K562 (cell line): ENCODE measurements around the gene NUP62. TPM values are rescaled to one million over a fixed set of nuclear protein-coding genes. Genes with fewer than 3 reads are reported as not detected.

Source experiments
- PRDM10 ChIP-seq: fragments of 450-650 bp; IDR thresholded peaks from 2 replicates; pipeline ENCODE4 v1.6.1; 2018; ENCODE audit not compliant: partially characterized antibody
- ZBTB40 ChIP-seq, 2 experiments: fragments of 450-650 bp in 1 of 2; sonication (generic) in 1 of 2; formaldehyde crosslinking in 1 of 2; IDR thresholded peaks; 2 replicates each; pipeline versions ENCODE4 v1.7.1 to v1.9.0; 2016 to 2022; ENCODE audit warnings: inconsistent platforms in 1 of 2, mild to moderate bottlenecking in 1 of 2, missing genetic modification reagents in 1 of 2
- ZNF785 ChIP-seq: fragments of 250-450 bp; sonication (Bioruptor Pico); IDR thresholded peaks from 2 replicates; pipeline ENCODE4 v1.4.0; 2020; ENCODE audit warnings: mild to moderate bottlenecking
- polyA plus RNA-seq, 8 experiments: library from polyadenylated mRNA; depleted of rRNA in 4 of 8; stranded (reverse) in 5 of 8; unstranded in 3 of 8; fragments of >200 nt; fragmentation: Nextera tagmentation in 2 of 8; fragmentation: Illumina TruSeq in 1 of 8; extraction: Ambion mirVana in 2 of 8; extraction: Trizol in 1 of 8; gene quantifications; 2 replicates each; pipeline versions ENCODE4 v1.2.1 to v1.2.3, GENCODE V29; 2011 to 2014; ENCODE audit warnings: inconsistent platforms in 1 of 8, missing spikeins in 1 of 8
- total RNA-seq, 7 experiments: library from RNA; depleted of rRNA in 6 of 7; stranded (reverse); fragments of >200 nt in 6 of 7; fragmentation: Illumina TruSeq in 2 of 7; extraction: Trizol in 2 of 7; gene quantifications; 2 replicates each; pipeline versions ENCODE4 v1.2.1 to v1.2.3, GENCODE V29; 2011 to 2021; ENCODE audit warnings: low replicate concordance in 1 of 7

NUP62 gene
- total and polyA plus RNA-seq, 9 of the 15 experiments (the other 6 are each of a cell fraction or from before 2014, with no cell fraction given) = 16.9 to 109 (median 66.0) TPM

- TF ChIP-seq PRDM10 (no peak), ZBTB40 (IDR thresholded peaks at IDR 0.05) (no peak), ZBTB40 (CRISPR knock-in tag; IDR thresholded peaks at IDR 0.05) (no peak), ZNF785 (CRISPR knock-in tag) (no peak)
- TF ChIP-seq, all 486 proteins: peak for 7
Observed at GRCh38 chr19:49861107-49861506, 68.2 kb downstream of the NUP62 start (continued).
